ENCODE measurements around the gene OTP. TPM values are rescaled to one million over a fixed set of nuclear protein-coding genes. Genes with fewer than 3 reads are reported as not detected.

The OTP gene
- total RNA-seq, 3 donors from 2014 or later = 0.15 TPM; not detected in 2

DNA sequence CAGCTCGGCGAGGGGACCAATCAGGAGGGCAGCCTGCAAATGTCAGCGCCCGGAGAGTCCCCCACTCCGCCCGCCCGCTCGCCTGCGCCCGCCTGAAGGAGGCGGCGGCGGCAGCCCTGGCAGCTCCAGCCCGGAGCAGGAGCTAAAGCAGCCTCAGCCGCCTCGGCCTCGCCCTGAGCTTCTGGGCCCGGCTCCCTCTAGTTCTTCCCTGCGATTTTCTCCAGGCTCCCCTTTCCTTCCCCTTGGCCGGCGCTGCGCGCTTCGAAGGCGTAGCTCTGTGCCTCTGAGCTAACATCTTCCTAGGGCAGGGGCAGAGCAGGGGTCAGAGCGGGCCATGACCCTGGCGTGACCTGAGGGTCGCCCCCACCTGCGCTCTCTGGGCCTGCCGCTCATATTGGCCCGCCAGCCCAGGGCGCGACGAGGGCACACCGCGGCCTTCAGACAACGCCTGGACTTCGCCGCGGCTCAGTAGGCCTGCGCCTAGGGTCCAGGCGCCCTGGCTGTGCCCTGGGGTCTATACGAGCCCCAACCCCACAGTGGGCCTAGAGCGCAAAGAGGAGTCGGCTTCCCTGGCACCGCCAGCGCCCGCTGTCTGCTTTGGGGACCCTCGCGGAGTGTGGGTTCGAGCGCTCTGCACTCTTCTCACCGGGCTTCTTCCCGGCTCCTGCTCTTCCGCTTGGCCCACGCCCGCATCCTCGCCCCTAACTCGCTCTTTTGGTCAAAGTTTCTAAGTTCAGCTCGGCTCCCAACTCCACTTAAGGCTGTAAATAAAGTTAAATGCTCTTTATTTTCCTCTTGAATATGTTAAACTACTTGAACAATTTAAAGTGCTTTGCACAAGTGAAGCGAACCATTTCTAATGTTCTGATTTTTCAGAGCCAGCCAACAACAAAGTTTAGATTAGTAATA lies 504 bp upstream of the OTP start:
- no peaks in the 10 kb centered on the region for H3K4me1 ChIP-seq
- intact Hi-C loops (cut with DNase I; ENCODE audit: low total_unique reads) = no loop called here
- H3K4me3 ChIP-seq = no peak overlapping the region
- peaks cover 10 to 100% of the 10 kb centered on the region in 2 donors for H3K27me3 ChIP-seq
- no peak overlapping the region for H3K27ac ChIP-seq
- H3K36me3 ChIP-seq = no peaks in the 10 kb centered on the region
- no peak for DNase-seq (ENCODE audit: low spot score in 2 of 2)
- no peak for TF ChIP-seq POLR2A (IDR thresholded peaks at IDR 0.05)
- TF ChIP-seq CTCF (IDR thresholded peaks at IDR 0.05) = no peak
- TF ChIP-seq POLR2AphosphoS5 (IDR thresholded peaks at IDR 0.05) = no peak
- no peaks in the 10 kb centered on the region for H3K9me3 ChIP-seq

GRCh38 chr5:77637170-77637997 lies 1.1 kb downstream of the OTP start:
- Histone ChIP-seq H3K4me3 (peak overlapping the region in 1 of 3 donors; percentile 27), H3K27ac (no peak overlapping the region), H3K27me3 (peaks cover 7 to 100% of the 10 kb centered on the region in 2 donors), H3K9me3 (no peaks in the 10 kb centered on the region), H3K4me1 (no peaks in the 10 kb centered on the region), H3K36me3 (no peaks in the 10 kb centered on the region)
- DNase-seq (ENCODE audit: low spot score in 2 of 2) = no peak
- intact Hi-C loops (cut with DNase I; ENCODE audit: low total_unique reads) = no loop called here
- TF ChIP-seq CTCF (IDR thresholded peaks at IDR 0.05) (no peak), POLR2A (IDR thresholded peaks at IDR 0.05) (no peak), POLR2AphosphoS5 (IDR thresholded peaks at IDR 0.05) (no peak)

DNA sequence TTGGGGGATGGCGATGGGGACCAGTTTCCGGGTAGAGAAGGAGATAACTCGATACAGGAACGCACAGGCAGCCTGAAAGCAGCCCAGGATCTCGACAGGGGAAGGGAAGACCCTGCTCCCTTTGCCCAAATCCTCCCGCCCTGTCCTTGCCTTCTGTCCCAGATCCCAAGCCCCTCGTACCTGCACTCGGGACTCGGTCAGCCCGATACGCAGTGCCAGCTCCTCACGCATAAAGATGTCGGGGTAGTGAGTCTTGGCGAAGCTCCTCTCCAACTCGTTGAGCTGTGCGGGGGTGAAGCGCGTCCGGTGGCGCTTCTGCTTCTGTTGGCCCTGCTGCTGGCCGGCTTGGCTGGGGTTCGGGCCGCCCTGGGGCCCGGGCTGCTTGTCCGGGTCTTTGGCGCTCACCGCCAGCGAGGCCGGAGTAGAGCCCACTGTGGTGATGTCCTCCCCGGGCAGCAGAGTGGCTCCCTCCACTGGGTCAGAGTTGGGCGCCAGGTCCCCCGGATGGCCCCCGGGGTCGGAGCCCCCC lies 1.8 kb downstream of the OTP start:
- peaks cover 7 to 100% of the 10 kb centered on the region in 2 donors for H3K27me3 ChIP-seq

GRCh38 chr5:77635917-77636640 lies 2.4 kb downstream of the OTP start:
- no peaks in the 10 kb centered on the region for H3K9me3 ChIP-seq
- intact Hi-C loops (cut with DNase I; ENCODE audit: low total_unique reads) = no loop called here
- DNase-seq (ENCODE audit: low spot score in 2 of 2) = no peak
- H3K4me3 ChIP-seq = no peak overlapping the region
- TF ChIP-seq POLR2A (IDR thresholded peaks at IDR 0.05) (no peak), CTCF (IDR thresholded peaks at IDR 0.05) (no peak), POLR2AphosphoS5 (IDR thresholded peaks at IDR 0.05) (no peak)
- no peaks in the 10 kb centered on the region for H3K4me1 ChIP-seq
- H3K36me3 ChIP-seq = no peaks in the 10 kb centered on the region
- H3K27ac ChIP-seq = no peak overlapping the region
- peaks cover 7 to 100% of the 10 kb centered on the region in 2 donors for H3K27me3 ChIP-seq

More for the DNA sequence above, 1.8 kb downstream of the OTP start:
- H3K36me3 ChIP-seq = no peaks in the 10 kb centered on the region
- no peak for TF ChIP-seq POLR2AphosphoS5 (IDR thresholded peaks at IDR 0.05)
- TF ChIP-seq POLR2A (IDR thresholded peaks at IDR 0.05) = no peak
- TF ChIP-seq CTCF (IDR thresholded peaks at IDR 0.05) = no peak
- no peak for DNase-seq (ENCODE audit: low spot score in 2 of 2)
- H3K4me3 ChIP-seq = peak overlapping the region in 1 of 3 donors; percentile 27
- intact Hi-C loops (cut with DNase I; ENCODE audit: low total_unique reads) = no loop called here
- no peak overlapping the region for H3K27ac ChIP-seq
- H3K9me3 ChIP-seq = no peaks in the 10 kb centered on the region
- H3K4me1 ChIP-seq = no peaks in the 10 kb centered on the region

All from breast epithelium (tissue), 4 donors.